K562 (cell line): ENCODE data around the gene CRPPA. TPM values are rescaled to one million over a fixed set of nuclear protein-coding genes. Genes with fewer than 3 reads are reported as not detected.

ENCODE experiments used
- CBX5 ChIP-seq: IDR thresholded peaks from 2 replicates; pipeline ENCODE4 v1.6.1; 2014; ENCODE audit warnings: low read depth, borderline replicate concordance
- HMG20A ChIP-seq: fragments of 450-650 bp; formaldehyde crosslinking; conservative IDR thresholded peaks from 2 replicates; pipeline ENCODE4 v1.4.0; 2020; ENCODE audit warnings: mild to moderate bottlenecking, mixed read lengths
- HNRNPL ChIP-seq: fragments of 200-400 bp; formaldehyde crosslinking; IDR thresholded peaks from 2 replicates; pipeline ENCODE4 v1.6.1; 2017; ENCODE audit warnings: low read depth, mild to moderate bottlenecking, low read length
- NEUROD1 ChIP-seq: fragments of 150-350 bp; IDR thresholded peaks from 2 replicates; pipeline ENCODE4 v1.6.1; 2014; ENCODE audit warnings: borderline replicate concordance, low read length, low read depth; ENCODE audit not compliant: partially characterized antibody
- NR0B1 ChIP-seq: fragments of 450-650 bp; IDR thresholded peaks from one replicate; pipeline ENCODE4 v1.6.1; 2018; ENCODE audit warnings: mild to moderate bottlenecking, moderate library complexity; ENCODE audit not compliant: partially characterized antibody
- PCBP1 ChIP-seq: fragments of 200-400 bp; formaldehyde crosslinking; IDR thresholded peaks from 2 replicates; pipeline ENCODE4 v1.6.1; 2018; ENCODE audit warnings: mild to moderate bottlenecking, low read depth, low read length; ENCODE audit not compliant: poor library complexity, severe bottlenecking
- POLR2A ChIP-seq: fragments of 450-650 bp; conservative IDR thresholded peaks from 2 replicates; pipeline ENCODE4 v1.6.1; 2016
- RERE ChIP-seq: sonication (generic); formaldehyde crosslinking; IDR thresholded peaks from 2 replicates; pipeline ENCODE4 v1.8.0; 2023; ENCODE audit warnings: missing genetic modification reagents, mild to moderate bottlenecking, borderline replicate concordance
- RFX7 ChIP-seq: fragments of 250-450 bp; sonication (Bioruptor Pico); IDR thresholded peaks from 2 replicates; pipeline ENCODE4 v1.5.1; 2021; ENCODE audit warnings: mild to moderate bottlenecking
- SP2 ChIP-seq: IDR thresholded peaks from 2 replicates; pipeline ENCODE4 v1.6.1; 2011; ENCODE audit warnings: mild to moderate bottlenecking, low read depth, low read length, moderate library complexity; ENCODE audit not compliant: poor library complexity, severe bottlenecking; ENCODE audit errors: extremely low read depth
- SREBF1 ChIP-seq: fragments of 150-350 bp; IDR thresholded peaks from 2 replicates; pipeline ENCODE4 v1.6.1; 2014; ENCODE audit warnings: antibody characterized with exemption, low read depth, low read length, borderline replicate concordance
- STAT5B ChIP-seq: fragments of 250-450 bp; sonication (Bioruptor Pico); IDR thresholded peaks from 2 replicates; pipeline ENCODE4 v1.8.0; 2021; ENCODE audit warnings: mild to moderate bottlenecking, inconsistent platforms
- TARDBP ChIP-seq: fragments of 450-650 bp; IDR thresholded peaks from 2 replicates; pipeline ENCODE4 v1.6.1; 2016
- U2AF1 ChIP-seq: fragments of 200-400 bp; formaldehyde crosslinking; optimal IDR thresholded peaks from 2 replicates; pipeline ENCODE3; 2017; ENCODE audit warnings: mild to moderate bottlenecking, low read depth, low read length, moderate library complexity
- XRCC3 ChIP-seq: fragments of 450-650 bp; IDR thresholded peaks from 2 replicates; pipeline ENCODE4 v1.6.1; 2017; ENCODE audit warnings: mild to moderate bottlenecking, moderate library complexity
- ZBTB7A ChIP-seq: IDR thresholded peaks from 2 replicates; pipeline ENCODE4 v1.6.1; 2011; ENCODE audit warnings: low read depth, mild to moderate bottlenecking, low read length, moderate library complexity, borderline replicate concordance; ENCODE audit not compliant: control insufficient read depth
- ZNF445 ChIP-seq: fragments of 250-450 bp; sonication (Bioruptor Pico); IDR thresholded peaks from 2 replicates; pipeline ENCODE4 v1.4.0; 2020; ENCODE audit warnings: low read depth, mild to moderate bottlenecking, moderate library complexity
- ZNF79 ChIP-seq: fragments of 250-450 bp; sonication (Bioruptor Pico); IDR thresholded peaks from 2 replicates; pipeline ENCODE4 v1.4.0; 2020; ENCODE audit warnings: low read depth, mild to moderate bottlenecking, moderate library complexity
- polyA plus RNA-seq, 8 experiments: library from polyadenylated mRNA; depleted of rRNA in 4 of 8; stranded (reverse) in 5 of 8; unstranded in 3 of 8; fragments of >200 nt; fragmentation: Nextera tagmentation in 2 of 8; fragmentation: Illumina TruSeq in 1 of 8; extraction: Ambion mirVana in 2 of 8; extraction: Trizol in 1 of 8; gene quantifications; 2 replicates each; pipeline versions ENCODE4 v1.2.1 to v1.2.3, GENCODE V29; 2011 to 2014; ENCODE audit warnings: inconsistent platforms in 1 of 8, missing spikeins in 1 of 8
- total RNA-seq, 7 experiments: library from RNA; depleted of rRNA in 6 of 7; stranded (reverse); fragments of >200 nt in 6 of 7; fragmentation: Illumina TruSeq in 2 of 7; extraction: Trizol in 2 of 7; gene quantifications; 2 replicates each; pipeline versions ENCODE4 v1.2.1 to v1.2.3, GENCODE V29; 2011 to 2021; ENCODE audit warnings: low replicate concordance in 1 of 7
- TF ChIP-seq, protein P1 (sequence below): fragments of 250-450 bp; sonication (Bioruptor Pico); IDR thresholded peaks from 2 replicates; pipeline ENCODE4 v1.5.0; 2021; ENCODE audit warnings: mild to moderate bottlenecking, borderline replicate concordance

CRPPA gene
- total and polyA plus RNA-seq, 9 of the 15 experiments (the other 6 are each of a cell fraction or from before 2014, with no cell fraction given) = 3.9 to 14.4 (median 7.8) TPM

DNA sequence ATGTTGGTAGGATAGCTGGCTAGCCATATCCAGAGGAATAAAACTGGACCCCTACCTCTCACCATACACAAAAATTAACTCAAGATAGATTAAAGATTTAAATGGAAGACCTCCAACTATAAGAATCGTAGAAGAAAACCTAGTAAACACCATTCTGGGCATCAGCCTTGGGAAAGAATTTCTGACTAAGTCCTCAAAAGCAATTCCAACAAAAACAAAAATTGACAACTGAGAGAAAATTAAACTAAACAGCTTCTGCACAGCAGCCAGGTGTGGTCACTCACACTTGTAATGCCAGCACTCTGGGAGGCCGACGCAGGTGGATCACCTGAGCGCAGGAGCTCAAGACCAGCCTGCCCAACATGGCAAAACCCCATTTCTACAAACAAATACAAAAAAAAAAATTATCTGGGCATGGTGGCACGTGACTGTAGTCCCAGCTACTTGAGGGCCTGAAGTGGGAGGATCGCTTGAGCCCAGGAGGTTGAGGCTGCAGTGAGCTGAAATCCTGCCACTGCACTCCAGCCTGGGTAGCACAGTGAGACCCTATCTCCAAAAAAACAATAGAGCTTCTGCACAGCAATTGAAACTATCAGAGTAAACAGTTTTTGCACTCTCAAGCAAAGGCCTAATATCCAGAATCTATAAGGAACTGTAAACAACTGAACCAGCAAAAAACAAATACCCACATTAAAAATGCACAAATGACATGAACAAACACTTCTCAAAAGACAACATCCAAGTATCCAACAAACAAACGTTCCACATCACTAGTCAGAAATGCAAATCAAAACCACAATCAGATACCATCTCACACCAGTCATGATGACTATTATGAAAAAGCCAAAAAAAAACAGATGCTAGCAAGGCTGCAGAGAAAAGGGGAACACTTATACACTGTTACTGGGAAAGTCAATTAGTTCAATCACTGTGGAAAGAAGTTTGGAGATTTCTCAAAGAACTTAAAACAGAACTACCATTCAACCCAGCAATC, 4.8 kb downstream of the CRPPA start (continued):
- TF ChIP-seq XRCC3 = no peak
- TF ChIP-seq U2AF1 = no peak
- TF ChIP-seq NR0B1 = no peak
- TF ChIP-seq ZNF79 = no peak
- no peak for TF ChIP-seq SP2
- TF ChIP-seq, protein P1, sequence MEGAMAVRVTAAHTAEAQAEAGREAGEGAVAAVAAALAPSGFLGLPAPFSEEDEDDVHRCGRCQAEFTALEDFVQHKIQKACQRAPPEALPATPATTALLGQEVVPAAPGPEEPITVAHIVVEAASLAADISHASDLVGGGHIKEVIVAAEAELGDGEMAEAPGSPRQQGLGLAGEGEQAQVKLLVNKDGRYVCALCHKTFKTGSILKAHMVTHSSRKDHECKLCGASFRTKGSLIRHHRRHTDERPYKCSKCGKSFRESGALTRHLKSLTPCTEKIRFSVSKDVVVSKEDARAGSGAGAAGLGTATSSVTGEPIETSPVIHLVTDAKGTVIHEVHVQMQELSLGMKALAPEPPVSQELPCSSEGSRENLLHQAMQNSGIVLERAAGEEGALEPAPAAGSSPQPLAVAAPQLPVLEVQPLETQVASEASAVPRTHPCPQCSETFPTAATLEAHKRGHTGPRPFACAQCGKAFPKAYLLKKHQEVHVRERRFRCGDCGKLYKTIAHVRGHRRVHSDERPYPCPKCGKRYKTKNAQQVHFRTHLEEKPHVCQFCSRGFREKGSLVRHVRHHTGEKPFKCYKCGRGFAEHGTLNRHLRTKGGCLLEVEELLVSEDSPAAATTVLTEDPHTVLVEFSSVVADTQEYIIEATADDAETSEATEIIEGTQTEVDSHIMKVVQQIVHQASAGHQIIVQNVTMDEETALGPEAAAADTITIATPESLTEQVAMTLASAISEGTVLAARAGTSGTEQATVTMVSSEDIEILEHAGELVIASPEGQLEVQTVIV = no peak
- no peak for TF ChIP-seq ZNF445 (CRISPR knock-in tag)
- TF ChIP-seq NEUROD1 = no peak
- no peak for TF ChIP-seq PCBP1
- no peak for TF ChIP-seq ZBTB7A
- TF ChIP-seq TARDBP = no peak
- no peak for TF ChIP-seq SREBF1
- TF ChIP-seq HMG20A = no peak
- TF ChIP-seq STAT5B = no peak
- no peak for TF ChIP-seq HNRNPL
- no peak for TF ChIP-seq RERE (CRISPR knock-in tag)
- no peak for TF ChIP-seq POLR2A
- TF ChIP-seq RFX7 = no peak
- no peak for TF ChIP-seq CBX5
